Rectal smooth muscle tissue (tissue), 1 donor: ENCODE measurements around the gene COMP.

Experiments
- H3K27ac ChIP-seq: one replicate; pipeline ENCODE4 v1.7.0; 2013; ENCODE audit warnings: low read depth, low read length, inconsistent platforms
- H3K27me3 ChIP-seq: one replicate; pipeline ENCODE4 v1.7.0; 2013; ENCODE audit warnings: low read length; ENCODE audit not compliant: control insufficient read depth, insufficient read depth
- H3K36me3 ChIP-seq: one replicate; pipeline ENCODE4 v1.7.0; 2013; ENCODE audit warnings: low read length; ENCODE audit not compliant: control insufficient read depth, insufficient read depth
- H3K4me1 ChIP-seq: one replicate; pipeline ENCODE4 v1.7.0; 2013; ENCODE audit warnings: low read length; ENCODE audit not compliant: control insufficient read depth, insufficient read depth
- H3K4me3 ChIP-seq: one replicate; pipeline ENCODE4 v1.7.0; 2013; ENCODE audit warnings: low read length
- H3K9ac ChIP-seq: one replicate; pipeline ENCODE4 v1.7.0; 2013; ENCODE audit warnings: low read length

COMP gene

DNA sequence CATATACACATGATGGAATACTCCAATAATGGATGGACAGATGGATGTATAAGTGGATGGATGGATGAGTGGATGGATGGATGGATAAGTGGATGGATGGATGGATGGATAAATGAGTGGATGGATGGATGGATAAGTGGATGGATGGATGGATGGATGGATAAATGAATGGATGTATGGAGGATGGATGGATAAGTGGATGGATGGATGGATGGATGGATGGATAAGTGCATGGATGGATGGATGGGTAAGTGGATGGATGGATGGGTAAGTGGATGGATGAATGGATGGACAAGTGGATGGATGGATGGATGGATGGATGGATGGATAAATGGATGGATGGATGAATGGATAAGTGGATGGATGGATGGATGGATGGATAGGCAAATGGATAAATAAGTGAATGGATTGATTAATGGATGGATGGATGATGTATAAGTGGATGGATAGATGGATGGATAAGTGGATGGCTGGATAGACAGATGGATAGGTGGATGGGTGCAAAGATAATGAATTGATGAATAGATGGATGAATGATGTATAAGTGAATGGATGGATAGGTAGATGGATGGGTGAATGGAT is 8.4 kb upstream of the COMP start:
- Histone ChIP-seq H3K27ac (no peak overlapping the region), H3K4me3 (no peak overlapping the region), H3K27me3 (peaks cover 23% of the 10 kb centered on the region), H3K4me1 (no peaks in the 10 kb centered on the region), H3K9ac (no peak overlapping the region), H3K36me3 (no peaks in the 10 kb centered on the region)

DNA sequence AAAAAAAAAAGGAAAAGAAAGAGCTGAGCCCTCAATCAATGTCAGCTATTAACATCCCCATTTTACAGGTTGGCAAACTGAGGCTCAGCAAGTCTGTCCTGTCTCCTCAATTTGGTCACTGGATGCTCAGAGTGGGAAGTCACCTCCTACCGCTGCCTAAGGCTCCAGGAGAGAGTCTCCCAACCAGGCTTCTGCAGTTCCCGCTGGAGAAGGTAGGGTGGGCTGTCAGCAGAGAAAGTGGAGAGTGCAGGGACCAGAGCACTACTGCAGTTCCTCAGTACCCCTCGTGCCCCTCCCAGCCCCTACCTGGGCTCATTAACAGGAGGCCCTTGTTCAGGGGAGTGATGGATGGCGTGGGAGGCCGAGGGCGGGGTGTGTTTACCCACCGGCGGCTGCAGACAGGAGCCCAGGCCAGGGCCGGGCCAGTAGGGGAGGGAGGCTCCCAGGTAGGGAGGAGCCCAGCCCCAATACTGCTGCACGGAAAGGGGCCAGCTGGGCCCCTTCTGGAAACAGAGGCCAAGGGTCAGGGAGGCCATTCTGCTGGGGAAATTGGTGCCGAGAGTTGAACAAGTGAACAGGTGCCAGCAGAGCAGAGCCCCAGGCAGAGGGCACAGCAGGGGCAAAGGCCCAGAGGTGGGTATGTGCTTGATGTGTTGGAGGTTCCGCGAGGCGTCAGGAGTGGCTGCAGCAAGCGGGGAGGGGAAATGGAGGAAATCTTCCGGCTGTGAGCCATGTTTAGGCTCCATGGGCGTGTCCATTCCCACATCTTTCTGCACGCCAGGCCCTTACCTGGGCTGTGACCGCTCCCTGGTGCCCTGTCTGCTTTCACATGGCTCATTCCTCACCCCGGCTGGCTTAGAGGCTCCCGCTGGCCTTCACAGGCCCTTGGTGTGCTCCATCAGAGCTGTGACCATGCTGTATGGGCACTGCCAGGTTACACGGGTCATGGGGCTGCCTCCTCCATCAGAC is 7.6 kb upstream of the COMP start:
- Histone ChIP-seq H3K4me1 (no peaks in the 10 kb centered on the region), H3K27ac (no peak overlapping the region), H3K4me3 (no peak overlapping the region)

DNA sequence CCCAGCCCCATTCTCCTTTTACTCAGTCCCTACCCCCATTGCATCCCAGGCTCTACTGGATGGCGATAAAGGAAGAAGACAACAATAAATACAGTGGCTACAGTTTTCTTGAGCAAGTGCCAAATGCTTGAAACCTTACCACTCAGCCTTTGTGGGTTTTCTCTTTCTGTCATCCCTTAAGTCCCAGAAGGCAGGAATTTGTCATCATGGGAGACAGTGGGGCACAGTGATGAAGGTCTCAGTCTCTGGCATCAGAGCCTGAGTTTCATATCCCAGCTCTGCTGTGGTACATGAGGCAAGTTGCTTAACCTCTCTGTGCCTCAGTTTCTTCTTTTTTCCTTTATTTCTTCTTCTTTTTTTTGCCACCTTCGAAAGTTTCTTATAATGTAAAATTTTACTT is 5.1 kb upstream of the COMP start:
- H3K9ac ChIP-seq: no peak overlapping the region
- no peaks in the 10 kb centered on the region for H3K36me3 ChIP-seq
- no peak overlapping the region for H3K4me3 ChIP-seq
- peaks cover 28% of the 10 kb centered on the region for H3K27me3 ChIP-seq
- H3K27ac ChIP-seq: no peak overlapping the region
- no peaks in the 10 kb centered on the region for H3K4me1 ChIP-seq

More for the DNA sequence above, 7.6 kb upstream of the COMP start:
- Histone ChIP-seq H3K27me3 (peaks cover 26% of the 10 kb centered on the region), H3K36me3 (no peaks in the 10 kb centered on the region), H3K9ac (no peak overlapping the region)

DNA sequence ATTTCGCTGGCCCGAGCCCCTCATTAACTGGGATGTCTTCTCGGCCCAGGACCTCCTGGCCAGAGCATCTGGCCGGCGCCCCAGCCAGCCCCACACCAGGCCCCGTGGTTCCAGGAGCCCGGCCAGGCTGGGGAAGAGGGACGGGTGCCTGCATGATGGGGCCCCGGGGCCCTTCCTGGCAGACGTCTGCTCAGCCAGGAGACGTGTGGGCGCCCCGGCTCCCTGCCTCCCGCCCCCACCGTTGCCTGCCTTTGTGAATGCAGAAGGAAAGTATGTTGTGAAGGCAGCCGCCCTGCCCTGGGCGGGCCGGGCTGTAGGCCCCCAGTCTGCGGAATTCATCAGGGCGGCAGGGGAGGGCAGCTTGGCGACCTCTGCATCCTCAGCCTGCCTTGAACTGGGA is 4.4 kb upstream of the COMP start:
- H3K4me3 ChIP-seq: no peak overlapping the region
- H3K27me3 ChIP-seq: peaks cover 35% of the 10 kb centered on the region
- H3K4me1 ChIP-seq: no peaks in the 10 kb centered on the region
- H3K9ac ChIP-seq: no peak overlapping the region
- no peaks in the 10 kb centered on the region for H3K36me3 ChIP-seq
- H3K27ac ChIP-seq: no peak overlapping the region

DNA sequence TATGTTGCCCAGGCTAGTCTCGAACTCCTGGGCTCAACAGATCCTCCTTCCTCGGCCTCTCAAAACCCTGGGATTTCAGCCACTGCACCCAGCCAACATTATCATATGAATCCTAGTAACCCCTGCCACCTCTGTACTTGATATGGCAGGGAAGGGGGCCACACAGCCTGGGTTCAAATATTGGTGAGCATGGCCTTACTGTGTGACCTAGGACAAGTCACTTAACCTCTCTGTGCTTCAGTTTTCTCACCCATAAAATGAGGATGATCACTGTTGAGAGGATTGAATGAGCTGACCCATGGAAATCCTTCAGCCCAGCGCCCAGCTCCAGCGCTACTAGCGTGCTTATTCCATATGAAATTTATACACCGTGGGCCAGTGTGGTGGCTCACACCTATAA is 3.6 kb upstream of the COMP start:
- Histone ChIP-seq H3K36me3 (no peaks in the 10 kb centered on the region), H3K4me3 (no peak overlapping the region), H3K27ac (no peak overlapping the region), H3K9ac (no peak overlapping the region), H3K27me3 (peaks cover 42% of the 10 kb centered on the region), H3K4me1 (no peaks in the 10 kb centered on the region)

DNA sequence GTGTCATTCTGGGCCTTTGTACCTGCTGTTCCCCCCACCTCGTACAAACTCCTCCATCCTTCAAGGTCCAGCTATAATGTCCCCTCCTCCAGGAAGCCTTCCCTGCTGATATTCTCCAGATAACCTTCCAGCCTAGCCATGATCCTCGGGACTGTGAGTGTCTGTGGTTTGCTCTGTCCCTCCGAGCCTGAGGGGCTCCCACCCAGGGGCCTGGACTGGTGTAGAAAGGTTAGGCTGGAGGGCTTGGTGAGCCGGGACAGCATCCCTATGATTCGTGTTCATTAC is 2.9 kb upstream of the COMP start:
- Histone ChIP-seq H3K4me3 (no peak overlapping the region), H3K36me3 (no peaks in the 10 kb centered on the region), H3K27ac (no peak overlapping the region), H3K27me3 (peaks cover 45% of the 10 kb centered on the region), H3K9ac (no peak overlapping the region), H3K4me1 (no peaks in the 10 kb centered on the region)

DNA sequence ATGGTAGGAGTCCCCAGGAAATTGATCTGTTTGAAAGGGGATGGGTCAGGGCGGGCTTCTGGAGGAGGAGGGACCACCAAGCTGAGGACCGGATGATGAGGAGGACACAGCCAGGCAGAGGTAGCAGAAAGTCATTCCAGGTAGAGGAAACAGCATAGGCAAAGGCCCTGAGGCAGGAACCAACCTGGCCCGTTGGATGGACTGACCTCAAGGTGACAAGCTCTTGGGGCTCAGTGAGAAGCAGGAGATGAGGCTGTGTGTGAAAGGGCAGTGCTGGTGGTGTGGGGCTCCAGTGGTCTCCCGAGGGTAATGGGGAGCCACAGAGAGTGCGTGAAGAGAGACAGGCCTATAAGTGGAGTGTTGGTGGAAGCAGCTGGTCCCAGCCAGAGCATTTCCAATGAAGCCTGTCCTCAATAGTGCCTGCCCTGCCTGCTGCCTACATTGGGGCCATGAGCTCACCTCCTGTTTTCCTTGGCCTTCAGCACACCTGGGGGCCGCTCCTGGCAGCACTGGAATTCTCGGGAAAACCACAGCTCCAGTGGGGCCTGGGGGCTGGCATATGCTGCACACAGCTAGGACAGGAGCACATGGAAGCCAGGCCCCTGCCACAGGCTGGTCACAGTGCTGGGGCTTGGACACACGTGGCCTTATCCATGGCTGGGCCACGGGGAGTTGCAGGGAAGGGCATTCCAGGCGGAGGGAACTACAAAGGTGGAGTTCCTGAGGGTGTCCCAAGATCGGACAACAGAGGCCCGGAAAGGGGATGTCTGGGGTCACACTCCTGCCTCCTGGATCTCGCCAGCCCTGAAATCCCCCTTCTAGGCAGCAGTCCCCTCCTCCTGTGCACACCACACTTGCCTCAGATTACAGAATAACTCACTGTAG is 2.3 kb upstream of the COMP start:
- Histone ChIP-seq H3K27ac (no peak overlapping the region), H3K27me3 (peaks cover 46% of the 10 kb centered on the region), H3K4me3 (no peak overlapping the region), H3K4me1 (no peaks in the 10 kb centered on the region), H3K9ac (no peak overlapping the region), H3K36me3 (no peaks in the 10 kb centered on the region)

DNA sequence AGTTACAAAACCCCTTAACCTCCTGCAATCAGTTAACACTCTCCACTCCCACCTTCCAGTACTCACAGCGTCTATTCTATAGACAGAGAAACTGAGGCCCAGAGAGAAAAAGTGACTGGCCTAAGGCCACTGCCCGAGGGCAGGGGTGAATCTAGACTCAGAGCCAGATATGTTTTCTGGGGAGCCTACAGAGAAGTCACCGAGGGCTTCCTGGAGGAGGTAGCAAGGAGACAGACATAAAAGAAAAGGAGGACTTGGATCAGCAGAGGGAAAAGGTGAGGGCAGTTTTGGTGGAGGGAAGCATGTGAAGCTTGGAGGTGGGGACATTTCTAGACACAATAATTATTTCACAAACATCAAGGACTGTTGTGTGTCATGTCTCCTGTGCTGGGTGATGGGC is 1.6 kb upstream of the COMP start:
- H3K4me1 ChIP-seq: no peaks in the 10 kb centered on the region
- H3K36me3 ChIP-seq: no peaks in the 10 kb centered on the region
- no peak overlapping the region for H3K4me3 ChIP-seq
- H3K9ac ChIP-seq: no peak overlapping the region
- peaks cover 45% of the 10 kb centered on the region for H3K27me3 ChIP-seq
- H3K27ac ChIP-seq: no peak overlapping the region

DNA sequence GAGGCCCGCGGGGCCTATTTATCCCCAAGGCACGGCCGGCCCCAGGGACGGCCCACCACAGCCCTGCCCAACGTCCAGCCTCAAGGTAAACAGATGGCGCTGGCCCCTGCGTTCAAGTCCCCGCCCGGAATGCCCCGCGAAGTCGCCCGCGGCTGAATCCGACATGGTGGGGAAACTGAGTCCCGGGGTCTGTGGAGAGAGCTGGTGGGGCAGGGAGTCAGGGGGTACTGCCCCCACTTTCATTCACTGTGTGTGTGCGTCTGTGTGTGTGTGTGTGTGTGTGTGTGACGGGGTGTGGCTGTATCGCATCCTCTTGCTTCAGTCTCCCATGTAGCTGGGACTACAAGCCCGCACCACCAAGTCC is 192 bp upstream of the COMP start:
- H3K9ac ChIP-seq: no peak overlapping the region
- H3K4me1 ChIP-seq: no peaks in the 10 kb centered on the region
- no peaks in the 10 kb centered on the region for H3K36me3 ChIP-seq
- peaks cover 46% of the 10 kb centered on the region for H3K27me3 ChIP-seq
- H3K4me3 ChIP-seq: no peak overlapping the region
- H3K27ac ChIP-seq: no peak overlapping the region

DNA sequence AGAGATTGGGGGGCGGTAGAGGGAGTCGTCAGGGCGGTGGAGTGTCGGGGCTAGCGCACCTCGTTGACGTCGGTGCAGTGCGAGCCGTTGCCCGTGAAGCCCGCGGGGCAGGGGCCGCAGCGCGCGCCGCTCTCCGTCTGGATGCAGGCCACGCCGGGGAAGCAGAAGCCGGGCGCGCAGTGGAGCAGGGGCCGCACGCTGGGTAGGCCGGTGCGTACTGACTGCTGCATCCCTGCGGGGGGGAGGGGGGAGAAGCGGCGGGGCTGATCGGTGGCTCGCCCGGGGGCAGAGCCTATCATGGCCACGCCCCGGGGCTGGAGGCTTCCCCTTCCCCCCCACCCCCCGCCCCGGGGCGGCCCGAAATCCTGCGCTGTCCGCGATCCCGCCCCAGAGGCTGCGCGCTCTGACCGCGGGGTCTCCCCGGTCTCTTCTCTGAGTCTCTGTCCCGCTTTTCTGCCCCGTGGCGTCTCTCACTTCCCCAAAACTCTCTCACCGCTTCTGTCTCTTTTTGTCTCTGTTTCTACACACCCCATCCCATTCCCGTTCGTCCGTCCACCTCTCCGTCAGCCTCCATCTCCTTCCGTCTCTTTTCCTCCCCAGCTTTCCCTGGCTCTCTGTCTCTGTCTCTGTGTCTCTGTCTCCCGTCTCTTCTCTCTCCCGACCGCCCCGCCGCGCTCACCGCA is 1.1 kb downstream of the COMP start:
- Histone ChIP-seq H3K36me3 (no peaks in the 10 kb centered on the region), H3K27me3 (peaks cover 45% of the 10 kb centered on the region), H3K9ac (no peak overlapping the region), H3K27ac (no peak overlapping the region), H3K4me3 (peak overlapping the region; percentile 41), H3K4me1 (peaks cover 2% of the 10 kb centered on the region)

DNA sequence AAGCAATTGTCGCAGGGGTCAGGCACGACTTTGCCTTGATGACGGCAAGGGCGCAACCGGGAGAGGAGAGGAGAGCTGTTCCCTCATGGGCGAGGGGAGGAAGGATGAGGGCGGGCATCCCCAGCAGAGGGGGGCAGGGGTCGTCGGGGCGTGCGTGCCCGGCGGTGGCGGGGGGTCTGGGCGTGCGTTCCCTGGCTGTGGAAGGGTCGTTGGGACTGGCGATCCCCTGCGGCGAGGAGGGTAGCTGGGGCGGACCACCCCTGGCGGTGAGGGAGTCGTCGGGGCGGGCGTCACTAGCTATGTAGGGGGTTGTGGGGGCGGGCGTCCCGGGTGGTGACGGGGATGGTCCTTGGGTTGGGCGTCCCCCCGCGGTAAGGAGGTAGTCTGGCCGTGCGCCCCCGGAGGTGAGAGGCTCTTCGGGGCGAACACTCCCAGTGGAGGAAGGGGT is 1.7 kb downstream of the COMP start:
- H3K9ac ChIP-seq: no peak overlapping the region
- H3K4me1 ChIP-seq: peaks cover 2% of the 10 kb centered on the region
- H3K4me3 ChIP-seq: peak overlapping the region; percentile 11
- no peak overlapping the region for H3K27ac ChIP-seq
- peaks cover 41% of the 10 kb centered on the region for H3K27me3 ChIP-seq
- H3K36me3 ChIP-seq: no peaks in the 10 kb centered on the region
